Neutrophil (primary cell): ENCODE measurements around the gene MAP4.
"Not testable (repeated sequence)": the region's sequence is repeated elsewhere in the genome, so short reads cannot be mapped to it uniquely, and the experiment has no call there.

Experiments used
- H3K27ac ChIP-seq: fragments of 200-600 bp; sonication (generic); 2 replicates; pipeline ENCODE4 v1.5.1; 2016; ENCODE audit warnings: mild to moderate bottlenecking, moderate library complexity
- H3K27me3 ChIP-seq: fragments of 200-600 bp; sonication (generic); 2 replicates; pipeline ENCODE4 v1.6.0; 2016; ENCODE audit warnings: mild to moderate bottlenecking
- H3K36me3 ChIP-seq: fragments of 200-600 bp; sonication (generic); 2 replicates; pipeline ENCODE4 v1.5.1; 2017
- H3K4me1 ChIP-seq, 2 experiments: fragments of 200-600 bp in 1 of 2; sonication (generic) in 1 of 2; 1 replicate in 1 of 2; 2 replicates in 1 of 2; pipeline versions ENCODE4 v1.5.1 to v1.6.1; 2013 to 2016; ENCODE audit warnings: low read depth in 1 of 2, low read length in 1 of 2, mild to moderate bottlenecking in 1 of 2, moderate library complexity in 1 of 2; ENCODE audit not compliant: control insufficient read depth in 1 of 2, insufficient read depth in 1 of 2
- H3K4me3 ChIP-seq, 2 experiments: fragments of 200-600 bp in 1 of 2; sonication (generic) in 1 of 2; 1 replicate in 1 of 2; 2 replicates in 1 of 2; pipeline ENCODE4 v1.5.1; 2013 to 2016; ENCODE audit warnings: low read depth in 1 of 2, low read length in 1 of 2, mild to moderate bottlenecking in 1 of 2, moderate library complexity in 1 of 2
- H3K9me3 ChIP-seq: fragments of 200-600 bp; sonication (generic); 2 replicates; pipeline ENCODE4 v1.5.1; 2016
- CTCF ChIP-seq: fragments of 200-600 bp; sonication (generic); IDR thresholded peaks from 2 replicates; pipeline ENCODE4 v1.5.1; 2016; ENCODE audit warnings: antibody characterized with exemption

The MAP4 gene

GRCh38 chr3:48013288-48013980 is 2.8 kb downstream of the MAP4 start:
- TF ChIP-seq CTCF = no peak
- Histone ChIP-seq H3K4me3 (no peak overlapping the region), H3K27ac (no peak overlapping the region), H3K36me3 (no peaks in the 10 kb centered on the region), H3K4me1 (no peaks in the 10 kb centered on the region), H3K27me3 (no peaks in the 10 kb centered on the region), H3K9me3 (no peaks in the 10 kb centered on the region)

- no peaks in the 10 kb centered on the region for H3K36me3 ChIP-seq
- no peaks in the 10 kb centered on the region for H3K9me3 ChIP-seq
- H3K27ac ChIP-seq = no peak overlapping the region
- no peaks in the 10 kb centered on the region for H3K4me1 ChIP-seq
- no peak overlapping the region for H3K4me3 ChIP-seq
- no peaks in the 10 kb centered on the region for H3K27me3 ChIP-seq
- no peak for TF ChIP-seq CTCF
Measured at GRCh38 chr3:48012659-48013058, 3.6 kb downstream of the MAP4 start.

- H3K9me3 ChIP-seq, H3K4me1 ChIP-seq, H3K27me3 ChIP-seq, H3K4me3 ChIP-seq, H3K36me3 ChIP-seq, H3K27ac ChIP-seq: not testable (repeated sequence)
Measured at GRCh38 chr3:48008066-48008465, 8.2 kb downstream of the MAP4 start.

- H3K9me3 ChIP-seq, H3K36me3 ChIP-seq, H3K27ac ChIP-seq, H3K4me3 ChIP-seq, H3K4me1 ChIP-seq, H3K27me3 ChIP-seq: not testable (repeated sequence)
Measured at GRCh38 chr3:48007361-48007760, 8.9 kb downstream of the MAP4 start.

GRCh38 chr3:48006794-48007193 is 9.4 kb downstream of the MAP4 start:
- H3K27me3 ChIP-seq, H3K4me1 ChIP-seq, H3K4me3 ChIP-seq, H3K27ac ChIP-seq, H3K36me3 ChIP-seq, H3K9me3 ChIP-seq: not testable (repeated sequence)

- H3K36me3 ChIP-seq = no peaks in the 10 kb centered on the region
Measured at GRCh38 chr3:48004694-48005093, 11.5 kb downstream of the MAP4 start.

GRCh38 chr3:48002787-48003186 is 13.4 kb downstream of the MAP4 start:
- Histone ChIP-seq H3K36me3 (no peaks in the 10 kb centered on the region), H3K4me3 (no peak overlapping the region), H3K4me1 (no peaks in the 10 kb centered on the region), H3K27me3 (no peaks in the 10 kb centered on the region), H3K27ac (no peak overlapping the region), H3K9me3 (no peaks in the 10 kb centered on the region)
- no peak for TF ChIP-seq CTCF

More at GRCh38 chr3:48004694-48005093, 11.5 kb downstream of the MAP4 start:
- H3K27ac ChIP-seq = no peak overlapping the region
- TF ChIP-seq CTCF = no peak
- no peaks in the 10 kb centered on the region for H3K4me1 ChIP-seq
- no peaks in the 10 kb centered on the region for H3K27me3 ChIP-seq
- no peaks in the 10 kb centered on the region for H3K9me3 ChIP-seq
- H3K4me3 ChIP-seq = no peak overlapping the region
